Measurements from ENCODE around the gene FHIT. TPM values are rescaled to one million over a fixed set of nuclear protein-coding genes. Genes with fewer than 3 reads are reported as not detected.

The FHIT gene
- total RNA-seq, 1 donor from 2014 or later: 5.7 TPM

DNA sequence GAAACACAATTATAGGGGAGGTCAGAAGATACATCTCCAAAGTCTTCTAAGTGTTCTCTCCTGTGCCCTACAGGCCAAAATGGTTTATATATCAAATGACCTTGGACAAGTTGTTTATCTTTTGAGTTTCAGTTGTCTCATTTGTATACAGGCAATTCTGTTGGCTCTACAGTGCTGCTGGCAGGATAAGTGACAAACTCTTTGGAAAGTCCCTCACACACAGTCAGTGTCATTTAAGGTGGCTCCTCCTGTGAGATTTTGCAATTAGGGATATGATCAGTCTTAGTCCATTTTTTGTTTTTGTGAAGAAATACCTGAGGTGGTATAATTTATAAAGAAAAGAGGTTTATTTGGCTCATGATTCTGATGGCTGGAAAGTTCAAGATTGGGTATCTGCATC is 1165.6 kb downstream of the FHIT start:
- Mint-ChIP-seq H3K27me3 (ENCODE audit: insufficient read depth, low read depth) (peaks cover 2% of the 10 kb centered on the region), H3K4me1 (peaks cover 7% of the 10 kb centered on the region)
- H3K9ac ChIP-seq: no peak overlapping the region

DNA sequence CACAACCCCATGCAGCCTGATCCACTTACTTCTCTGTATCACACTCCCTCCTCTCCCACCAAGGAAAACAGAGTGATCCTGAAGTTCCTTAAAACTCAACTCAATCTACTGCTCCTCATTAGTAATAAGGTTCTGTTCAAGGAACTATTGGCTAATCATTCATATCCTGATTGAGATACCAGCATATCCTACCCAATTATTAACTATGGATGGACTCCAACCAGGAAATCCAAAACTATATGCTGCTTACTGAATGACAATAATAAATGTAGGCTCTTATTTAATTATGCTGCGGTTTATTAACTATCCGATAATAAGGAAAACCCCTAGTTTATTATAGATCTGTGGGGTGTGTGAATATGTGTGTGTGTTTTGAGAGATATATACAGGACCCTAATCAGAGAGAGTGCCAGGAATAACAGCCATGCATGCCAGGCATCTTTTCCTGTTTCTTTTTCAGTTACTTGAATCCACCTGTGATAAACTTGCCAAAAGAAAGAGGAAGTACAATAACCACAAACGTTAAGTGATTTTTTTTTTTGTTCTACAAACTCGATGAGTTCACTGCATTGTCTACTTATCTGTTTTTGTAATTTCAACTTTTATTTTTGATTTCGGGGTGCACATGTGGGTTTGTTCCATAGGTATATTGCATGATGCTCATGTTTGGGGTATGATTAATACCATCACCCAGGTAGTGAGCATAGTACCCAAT is 1169.7 kb downstream of the FHIT start:
- no peaks in the 10 kb centered on the region for H3K9me3 ChIP-seq (ENCODE audit: low read depth)
- H3K9ac ChIP-seq: no peak overlapping the region
- no peak overlapping the region for H2AFZ ChIP-seq (replicated peaks)
- H3K9me3 Mint-ChIP-seq: peaks cover 8% of the 10 kb centered on the region
- no peak overlapping the region for H3K27ac ChIP-seq
- no peaks in the 10 kb centered on the region for H3K36me3 Mint-ChIP-seq
- H3K4me3 Mint-ChIP-seq: no peak overlapping the region
- H3K4me1 Mint-ChIP-seq: no peaks in the 10 kb centered on the region
- no peaks in the 10 kb centered on the region for H3F3A ChIP-seq (ENCODE audit: low read depth)
- H3K79me2 ChIP-seq (ENCODE audit: low read depth): no peaks in the 10 kb centered on the region
- TF ChIP-seq, protein P1, sequence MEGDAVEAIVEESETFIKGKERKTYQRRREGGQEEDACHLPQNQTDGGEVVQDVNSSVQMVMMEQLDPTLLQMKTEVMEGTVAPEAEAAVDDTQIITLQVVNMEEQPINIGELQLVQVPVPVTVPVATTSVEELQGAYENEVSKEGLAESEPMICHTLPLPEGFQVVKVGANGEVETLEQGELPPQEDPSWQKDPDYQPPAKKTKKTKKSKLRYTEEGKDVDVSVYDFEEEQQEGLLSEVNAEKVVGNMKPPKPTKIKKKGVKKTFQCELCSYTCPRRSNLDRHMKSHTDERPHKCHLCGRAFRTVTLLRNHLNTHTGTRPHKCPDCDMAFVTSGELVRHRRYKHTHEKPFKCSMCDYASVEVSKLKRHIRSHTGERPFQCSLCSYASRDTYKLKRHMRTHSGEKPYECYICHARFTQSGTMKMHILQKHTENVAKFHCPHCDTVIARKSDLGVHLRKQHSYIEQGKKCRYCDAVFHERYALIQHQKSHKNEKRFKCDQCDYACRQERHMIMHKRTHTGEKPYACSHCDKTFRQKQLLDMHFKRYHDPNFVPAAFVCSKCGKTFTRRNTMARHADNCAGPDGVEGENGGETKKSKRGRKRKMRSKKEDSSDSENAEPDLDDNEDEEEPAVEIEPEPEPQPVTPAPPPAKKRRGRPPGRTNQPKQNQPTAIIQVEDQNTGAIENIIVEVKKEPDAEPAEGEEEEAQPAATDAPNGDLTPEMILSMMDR (IDR thresholded peaks at IDR 0.05): no peak
- TF ChIP-seq EZH2 (IDR thresholded peaks at IDR 0.05) (no peak), EZH2phosphoT487 (IDR thresholded peaks at IDR 0.05) (no peak)
- no peak for DNase-seq (ENCODE audit: low spot score)
- H3K36me3 ChIP-seq: no peaks in the 10 kb centered on the region
- no peak overlapping the region for H3K27ac Mint-ChIP-seq
- H3K27me3 ChIP-seq: no peaks in the 10 kb centered on the region
- no peaks in the 10 kb centered on the region for H4K20me1 ChIP-seq (ENCODE audit: low read depth)
- H3K4me1 ChIP-seq: peaks cover 3% of the 10 kb centered on the region
- H3K4me2 ChIP-seq: no peak overlapping the region
- no peaks in the 10 kb centered on the region for H3K27me3 Mint-ChIP-seq (ENCODE audit: insufficient read depth, low read depth)
- H3K4me3 ChIP-seq: no peak overlapping the region

More for the DNA sequence above, 1165.6 kb downstream of the FHIT start:
- no peak for DNase-seq (ENCODE audit: low spot score)
- no peaks in the 10 kb centered on the region for H3K79me2 ChIP-seq (ENCODE audit: low read depth)
- H3K27ac ChIP-seq: no peak overlapping the region
- no peak overlapping the region for H2AFZ ChIP-seq (replicated peaks)
- no peaks in the 10 kb centered on the region for H3K36me3 ChIP-seq
- no peaks in the 10 kb centered on the region for H3K4me1 ChIP-seq
- no peaks in the 10 kb centered on the region for H3K36me3 Mint-ChIP-seq
- H3K4me3 ChIP-seq: no peak overlapping the region
- no peak overlapping the region for H3K27ac Mint-ChIP-seq
- H3K4me2 ChIP-seq: no peak overlapping the region
- TF ChIP-seq, protein P1 (IDR thresholded peaks at IDR 0.05): no peak
- no peak for TF ChIP-seq EZH2phosphoT487 (IDR thresholded peaks at IDR 0.05)
- TF ChIP-seq EZH2 (IDR thresholded peaks at IDR 0.05): no peak
- H3F3A ChIP-seq (ENCODE audit: low read depth): no peaks in the 10 kb centered on the region
- H3K4me3 Mint-ChIP-seq: no peak overlapping the region
- H3K9me3 Mint-ChIP-seq: peaks cover 8% of the 10 kb centered on the region
- H4K20me1 ChIP-seq (ENCODE audit: low read depth): no peaks in the 10 kb centered on the region
- no peaks in the 10 kb centered on the region for H3K9me3 ChIP-seq (ENCODE audit: low read depth)
- H3K27me3 ChIP-seq: no peaks in the 10 kb centered on the region

DNA sequence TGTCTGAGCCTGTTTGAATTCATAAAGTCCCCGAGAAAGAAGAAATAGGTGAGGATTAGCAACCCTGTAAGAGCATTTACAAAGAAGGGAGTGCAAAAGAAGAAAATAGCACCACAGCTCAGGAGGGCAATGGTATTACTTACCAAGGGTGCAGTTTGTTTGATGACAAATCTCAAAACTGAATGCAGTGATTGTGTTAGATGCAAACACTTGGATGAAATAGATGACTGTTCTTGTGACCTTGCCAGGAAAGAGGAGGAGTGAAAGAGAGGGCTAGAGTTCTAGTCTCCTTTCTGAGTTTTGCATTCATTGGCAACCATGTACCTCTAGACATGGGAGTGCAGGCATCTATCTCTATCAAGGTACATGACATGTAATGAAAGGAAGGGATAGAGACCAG is 1170.6 kb downstream of the FHIT start:
- no peaks in the 10 kb centered on the region for H4K20me1 ChIP-seq (ENCODE audit: low read depth)
- no peaks in the 10 kb centered on the region for H3K27me3 ChIP-seq
- H3K9me3 Mint-ChIP-seq: peaks cover 3% of the 10 kb centered on the region
- no peaks in the 10 kb centered on the region for H3K36me3 ChIP-seq
- H3K4me1 Mint-ChIP-seq: no peaks in the 10 kb centered on the region
- H3K4me1 ChIP-seq: peaks cover 3% of the 10 kb centered on the region
- H3K27ac Mint-ChIP-seq: no peak overlapping the region
- H3F3A ChIP-seq (ENCODE audit: low read depth): no peaks in the 10 kb centered on the region
- no peak overlapping the region for H3K27ac ChIP-seq
- TF ChIP-seq EZH2 (IDR thresholded peaks at IDR 0.05): no peak
- no peak for TF ChIP-seq EZH2phosphoT487 (IDR thresholded peaks at IDR 0.05)
- TF ChIP-seq, protein P1 (IDR thresholded peaks at IDR 0.05): no peak
- H3K4me2 ChIP-seq: no peak overlapping the region
- no peaks in the 10 kb centered on the region for H3K27me3 Mint-ChIP-seq (ENCODE audit: insufficient read depth, low read depth)
- DNase-seq (ENCODE audit: low spot score): no peak
- no peak overlapping the region for H3K4me3 ChIP-seq
- no peak overlapping the region for H2AFZ ChIP-seq (replicated peaks)
- no peak overlapping the region for H3K4me3 Mint-ChIP-seq
- H3K36me3 Mint-ChIP-seq: no peaks in the 10 kb centered on the region
- no peak overlapping the region for H3K9ac ChIP-seq
- H3K79me2 ChIP-seq (ENCODE audit: low read depth): no peaks in the 10 kb centered on the region
- H3K9me3 ChIP-seq (ENCODE audit: low read depth): no peaks in the 10 kb centered on the region

Data from neural progenitor cell (in vitro differentiated cells).